Vagina (tissue), 2 donors: ENCODE measurements around the gene TAOK3.

ENCODE experiments used
- POLR2AphosphoS5 ChIP-seq, 2 donors: sonication (generic); formaldehyde crosslinking; IDR thresholded peaks; one replicate each; pipeline ENCODE4 v1.9.0; 2017; ENCODE audit warnings: antibody characterized with exemption in 2 of 2, mild to moderate bottlenecking in 2 of 2, low read depth in 1 of 2; ENCODE audit not compliant: insufficient read depth in 1 of 2
- TF ChIP-seq, protein P1 (sequence below), 3 experiments: fragments of 450-650 bp in 2 of 3; fragments of 200-600 bp in 1 of 3; sonication (generic) in 1 of 3; IDR thresholded peaks; one replicate each; pipeline ENCODE4 v1.5.1; 2017 to 2019; ENCODE audit warnings: antibody characterized with exemption in 3 of 3, mild to moderate bottlenecking in 2 of 3, moderate library complexity in 2 of 3

GRCh38 chr12:118193477-118193876, 179.2 kb downstream of the TAOK3 start:
- TF ChIP-seq, protein P1, sequence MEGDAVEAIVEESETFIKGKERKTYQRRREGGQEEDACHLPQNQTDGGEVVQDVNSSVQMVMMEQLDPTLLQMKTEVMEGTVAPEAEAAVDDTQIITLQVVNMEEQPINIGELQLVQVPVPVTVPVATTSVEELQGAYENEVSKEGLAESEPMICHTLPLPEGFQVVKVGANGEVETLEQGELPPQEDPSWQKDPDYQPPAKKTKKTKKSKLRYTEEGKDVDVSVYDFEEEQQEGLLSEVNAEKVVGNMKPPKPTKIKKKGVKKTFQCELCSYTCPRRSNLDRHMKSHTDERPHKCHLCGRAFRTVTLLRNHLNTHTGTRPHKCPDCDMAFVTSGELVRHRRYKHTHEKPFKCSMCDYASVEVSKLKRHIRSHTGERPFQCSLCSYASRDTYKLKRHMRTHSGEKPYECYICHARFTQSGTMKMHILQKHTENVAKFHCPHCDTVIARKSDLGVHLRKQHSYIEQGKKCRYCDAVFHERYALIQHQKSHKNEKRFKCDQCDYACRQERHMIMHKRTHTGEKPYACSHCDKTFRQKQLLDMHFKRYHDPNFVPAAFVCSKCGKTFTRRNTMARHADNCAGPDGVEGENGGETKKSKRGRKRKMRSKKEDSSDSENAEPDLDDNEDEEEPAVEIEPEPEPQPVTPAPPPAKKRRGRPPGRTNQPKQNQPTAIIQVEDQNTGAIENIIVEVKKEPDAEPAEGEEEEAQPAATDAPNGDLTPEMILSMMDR (IDR thresholded peaks at IDR 0.05) = no peak
- TF ChIP-seq POLR2AphosphoS5 (IDR thresholded peaks at IDR 0.05; ENCODE audit: insufficient read depth in 1 of 2, low read depth in 1 of 2) = no peak
